GM21723 (cell line): ENCODE results near the gene ZBTB8OS.

Experiments
- ATAC-seq: cut with Tn5 transposase; IDR thresholded peaks from one replicate; pipeline ENCODE4 v1.9.1; 2021; ENCODE audit warnings: mild to moderate bottlenecking, moderate library complexity; ENCODE audit not compliant: unreplicated experiment

ZBTB8OS gene

DNA sequence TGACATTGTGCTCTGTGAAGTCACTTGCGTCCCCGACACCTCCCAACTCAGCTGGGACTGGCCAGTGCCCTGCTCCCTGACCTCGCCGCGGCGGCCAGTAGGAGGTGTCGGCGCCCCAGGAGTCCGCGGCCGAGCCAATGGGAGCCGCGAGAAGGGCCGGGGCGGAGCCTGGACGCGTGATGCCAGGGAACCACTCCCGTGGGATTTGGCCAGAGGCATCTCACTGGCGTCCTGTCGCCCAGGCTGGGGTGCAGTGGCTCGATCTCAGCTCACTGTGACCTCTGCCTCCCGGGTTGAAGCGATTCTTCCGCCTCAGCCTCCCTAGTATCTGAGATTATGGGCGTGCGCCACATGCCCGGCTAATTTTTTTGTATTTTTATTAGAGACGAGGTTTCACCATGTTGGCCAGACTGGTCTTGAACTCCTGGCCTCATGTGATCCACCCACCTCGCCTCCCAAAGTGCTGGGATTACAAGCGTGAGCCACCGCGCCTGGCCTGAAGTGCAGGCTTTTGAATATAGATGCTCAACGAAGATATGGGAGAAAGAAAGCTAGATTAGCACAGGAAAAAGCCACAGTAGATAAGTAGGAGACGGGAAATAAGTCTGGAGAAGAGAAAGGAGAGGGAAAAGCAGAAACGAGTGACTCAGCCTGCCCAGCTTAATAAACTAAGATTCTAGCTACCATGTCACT, 38.0 kb downstream of the ZBTB8OS start:
- ATAC-seq = peak; percentile 81

DNA sequence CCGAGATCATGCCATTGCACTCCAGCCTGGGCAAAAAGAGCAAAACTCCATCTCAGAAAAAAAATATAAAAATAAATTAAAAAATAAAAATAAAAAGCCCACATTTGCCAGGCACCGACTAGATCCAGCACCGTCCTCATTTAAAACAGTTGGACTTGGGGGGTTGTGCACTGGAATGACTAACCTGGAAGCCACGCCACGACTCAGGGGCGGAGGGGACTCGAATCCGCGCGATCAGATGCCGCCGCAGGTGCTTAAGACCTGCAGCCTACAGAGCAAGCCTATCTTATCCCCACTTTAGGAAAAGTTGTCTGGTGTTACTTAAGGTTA, 38.5 kb downstream of the ZBTB8OS start:
- ATAC-seq = peak; percentile 41

DNA sequence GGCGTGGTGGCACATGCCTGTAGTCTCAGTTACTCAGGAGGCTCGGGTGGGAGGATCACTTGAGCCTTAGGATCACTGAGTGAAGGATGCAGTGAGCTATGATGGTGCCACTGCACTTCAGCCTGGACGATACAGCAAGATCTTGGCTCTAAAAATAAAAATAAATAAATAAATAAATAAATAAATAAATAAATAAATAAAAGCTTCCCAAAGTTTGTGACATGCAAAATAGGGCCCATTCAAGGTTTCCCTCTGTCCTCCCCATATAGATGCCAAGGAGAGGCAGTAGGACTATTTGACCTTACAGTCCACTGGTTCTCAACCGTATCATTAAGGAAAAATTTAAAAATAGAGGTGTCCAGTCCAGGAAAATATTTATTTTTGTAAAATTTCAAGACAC, 41.2 kb downstream of the ZBTB8OS start:
- ATAC-seq = no peak

DNA sequence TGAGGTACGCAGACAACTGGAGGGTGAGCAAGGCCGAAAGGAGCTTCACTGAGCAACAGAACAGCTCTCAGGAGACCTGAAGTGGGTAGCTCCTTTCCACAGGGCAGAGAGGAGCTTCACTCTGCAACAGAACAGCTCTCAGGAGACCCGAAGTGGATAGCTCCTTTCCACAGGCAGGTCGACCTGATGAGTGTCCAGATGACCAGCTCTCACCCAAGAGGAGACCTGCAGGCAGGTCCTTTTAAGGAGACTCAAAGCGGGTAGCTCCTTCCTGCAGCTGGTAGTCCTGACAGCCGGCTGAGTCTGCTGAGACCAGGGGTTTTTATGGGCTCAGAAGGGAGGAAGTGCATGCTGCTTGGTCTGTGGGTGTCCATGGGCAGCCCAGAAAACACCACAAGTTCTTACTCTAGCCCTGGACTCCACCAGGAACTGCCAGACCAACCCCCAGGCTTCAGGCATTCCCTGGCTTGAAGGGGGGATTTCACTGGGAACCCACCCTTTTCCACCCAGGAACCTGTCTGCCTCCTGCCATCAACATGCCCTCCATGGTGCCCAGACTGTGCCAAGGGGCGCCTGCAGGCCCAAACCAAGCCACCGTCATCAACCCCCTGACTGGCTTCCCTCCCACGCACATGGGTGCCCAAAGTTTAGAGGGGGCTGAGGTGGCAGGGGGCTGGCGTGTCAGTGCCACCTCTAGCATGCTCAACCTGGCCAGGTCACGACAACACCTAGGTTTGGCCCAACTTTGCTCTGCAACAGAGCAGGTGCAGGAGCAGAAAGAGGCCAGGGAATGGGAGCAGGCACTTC, 43.6 kb downstream of the ZBTB8OS start:
- ATAC-seq = no peak

DNA sequence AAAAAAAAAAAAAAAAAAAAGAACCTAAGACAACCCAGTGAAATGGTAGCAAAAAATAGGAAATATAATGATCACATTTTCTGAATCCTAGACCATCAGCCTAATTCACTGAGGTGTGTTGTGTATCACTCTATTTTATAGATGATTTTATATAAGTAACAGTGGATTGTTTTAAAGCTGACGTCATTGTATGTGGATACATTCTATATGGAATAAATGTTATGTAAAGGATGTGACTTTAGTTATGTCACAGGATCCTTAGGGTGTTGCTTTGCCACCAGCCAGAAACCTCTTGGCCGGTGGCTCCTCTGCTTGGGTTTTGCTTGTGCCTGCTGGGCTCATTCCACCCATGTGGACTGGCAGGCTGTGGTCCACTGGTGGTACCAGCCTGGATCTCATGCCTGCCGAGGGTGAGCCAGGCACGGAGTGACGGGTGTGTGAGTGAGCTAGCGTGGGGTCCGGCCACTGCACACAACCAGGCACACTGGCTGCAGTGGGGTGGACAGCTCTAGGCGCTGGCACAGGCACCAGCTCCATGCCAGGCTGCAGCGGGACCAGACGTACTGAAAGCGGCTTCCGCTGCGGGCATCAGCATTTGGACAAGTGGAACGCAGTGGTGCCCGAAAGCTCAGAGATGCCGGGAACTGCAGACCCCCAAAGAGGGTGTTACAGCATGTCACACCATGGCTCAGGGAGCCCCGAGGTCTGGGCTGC, 44.5 kb downstream of the ZBTB8OS start:
- ATAC-seq = no peak

DNA sequence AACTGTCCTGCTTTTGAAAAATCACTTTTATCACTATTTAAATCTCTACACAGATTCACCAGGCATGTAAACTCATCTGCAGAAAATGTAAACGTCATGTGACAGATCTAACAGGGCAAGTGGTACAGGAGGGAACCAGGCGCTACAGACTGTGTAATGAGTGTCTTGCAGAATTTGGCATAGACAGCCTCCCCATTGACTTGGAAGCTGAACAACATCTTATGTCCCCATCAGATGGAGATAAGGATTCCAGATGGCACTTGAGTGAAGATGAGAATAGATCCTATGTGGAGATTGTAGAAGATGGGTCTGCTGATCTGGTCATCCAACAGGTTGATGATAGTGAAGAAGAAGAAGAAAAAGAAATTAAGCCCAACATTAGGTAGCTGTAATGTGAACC, 50.3 kb downstream of the ZBTB8OS start:
- ATAC-seq = no peak

DNA sequence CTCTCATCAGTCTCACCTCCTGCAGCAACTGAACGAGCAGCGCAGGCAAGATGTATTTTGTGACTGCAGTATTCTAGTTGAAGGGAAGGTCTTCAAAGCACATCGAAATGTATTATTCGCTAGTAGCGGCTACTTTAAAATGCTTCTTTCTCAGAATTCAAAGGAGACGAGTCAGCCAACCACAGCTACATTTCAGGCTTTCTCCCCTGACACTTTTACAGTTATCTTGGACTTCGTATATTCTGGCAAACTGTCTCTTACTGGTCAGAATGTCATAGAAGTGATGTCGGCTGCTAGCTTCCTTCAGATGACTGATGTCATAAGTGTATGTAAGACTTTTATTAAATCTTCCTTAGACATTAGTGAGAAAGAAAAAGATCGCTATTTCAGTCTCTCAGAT, 57.4 kb downstream of the ZBTB8OS start:
- ATAC-seq = no peak

DNA sequence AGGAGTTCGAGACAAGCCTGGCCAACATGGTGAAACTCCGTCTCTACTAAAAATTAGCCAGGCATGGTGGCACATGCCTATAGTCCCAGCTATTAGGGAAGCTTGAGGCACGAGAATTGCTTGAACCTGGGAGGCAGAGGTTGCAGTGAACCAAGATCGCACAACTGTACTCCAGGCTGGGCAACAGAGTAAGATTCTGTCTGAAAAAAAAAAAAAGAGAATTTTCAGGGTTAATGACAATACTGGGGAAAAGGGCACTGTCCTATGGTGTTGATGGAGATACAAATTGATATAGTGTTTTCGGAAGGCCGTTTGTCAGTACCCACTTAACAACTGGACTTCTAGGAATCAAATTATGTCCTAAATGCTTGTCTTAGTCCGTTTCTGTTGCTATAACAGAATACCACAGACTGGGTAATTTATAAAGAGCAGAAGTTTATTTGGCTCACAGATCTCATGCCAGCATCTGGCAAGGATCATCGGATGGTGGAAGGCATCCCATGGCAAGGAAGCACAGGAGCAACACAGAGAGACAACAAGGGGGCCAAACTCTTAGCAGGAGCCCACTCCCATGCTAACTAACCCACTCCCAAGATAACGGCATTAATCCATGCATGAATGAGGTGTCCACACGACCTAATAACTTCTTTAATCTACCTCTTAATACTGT, 69.9 kb downstream of the ZBTB8OS start:
- no peak for ATAC-seq
